Left lung (tissue), 10 donors: ENCODE results near the gene DTNBP1. TPM values are rescaled to one million over a fixed set of nuclear protein-coding genes. Genes with fewer than 3 reads are reported as not detected.
A peak's percentile ranks its signal among the peaks of the same experiment; 100 is the strongest.

ENCODE experiments used
- ATAC-seq: fragments of 200-7000 bp; cut with Tn5 transposase; one replicate; pipeline ENCODE4 v1.9.1; 2020; ENCODE audit warnings: moderate library complexity
- DNase-seq, 4 donors: peaks; one replicate each; pipeline ENCODE4 v3.0.0-alpha.2; 2013 to 2020
- H3K27ac ChIP-seq, 2 donors: fragments of 200-600 bp; sonication (generic) in 1 of 2; one replicate each; pipeline versions ENCODE4 v1.5.0 to v1.8.0; 2020 to 2021
- H3K27me3 ChIP-seq, 2 donors: fragments of 200-600 bp; sonication (generic) in 1 of 2; one replicate each; pipeline versions ENCODE4 v1.5.0 to v1.8.0; 2020 to 2021
- H3K36me3 ChIP-seq, 2 donors: fragments of 200-600 bp; sonication (generic) in 1 of 2; one replicate each; pipeline versions ENCODE4 v1.5.0 to v1.8.0; 2020 to 2021
- H3K4me1 ChIP-seq, 2 donors: fragments of 200-600 bp; one replicate each; pipeline ENCODE4 v1.8.0; 2021
- H3K4me3 ChIP-seq, 2 donors: fragments of 200-600 bp; sonication (generic) in 1 of 2; one replicate each; pipeline versions ENCODE4 v1.5.0 to v1.8.0; 2020 to 2021; ENCODE audit warnings: mild to moderate bottlenecking in 1 of 2
- H3K9me3 ChIP-seq, 2 donors: fragments of 200-600 bp; sonication (generic) in 1 of 2; one replicate each; pipeline versions ENCODE4 v1.5.0 to v1.8.0; 2020 to 2021
- intact Hi-C, 2 donors: fragments of 100-400 bp; cut with DNase I; formaldehyde crosslinking; loops; one replicate each; pipeline versions ENCODE4 v1.11.2 to v1.14.2; 2022
- polyA plus RNA-seq, 6 donors: library from polyadenylated mRNA; unstranded; fragments of 120-200 nt; gene quantifications; one replicate each; pipeline ENCODE4 v1.2.1, GENCODE V29; 2013; ENCODE audit not compliant: insufficient read length in 6 of 6
- total RNA-seq, 2 donors: library from RNA; stranded (reverse); fragmentation: NEBNext Ultra II Directional; extraction: Animal tissue kit (Norgen Biotek cat#: 25700); gene quantifications; one replicate each; pipeline ENCODE4 v1.2.1, GENCODE V29; 2021
- TF ChIP-seq, protein P1 (sequence below), 2 donors: fragments of 200-600 bp; sonication (generic) in 1 of 2; IDR thresholded peaks; one replicate each; pipeline versions ENCODE4 v1.5.0 to v1.8.0; 2021; ENCODE audit warnings: antibody characterized with exemption in 2 of 2
- donor health status: DM: no; HTN: yes; CAD: no.
- donor health status: DM: no; HTN: no; CAD: no.

Gene DTNBP1
- total and polyA plus RNA-seq, 8 donors, result 15.3 to 18.5 (median 16.2) TPM

DNA sequence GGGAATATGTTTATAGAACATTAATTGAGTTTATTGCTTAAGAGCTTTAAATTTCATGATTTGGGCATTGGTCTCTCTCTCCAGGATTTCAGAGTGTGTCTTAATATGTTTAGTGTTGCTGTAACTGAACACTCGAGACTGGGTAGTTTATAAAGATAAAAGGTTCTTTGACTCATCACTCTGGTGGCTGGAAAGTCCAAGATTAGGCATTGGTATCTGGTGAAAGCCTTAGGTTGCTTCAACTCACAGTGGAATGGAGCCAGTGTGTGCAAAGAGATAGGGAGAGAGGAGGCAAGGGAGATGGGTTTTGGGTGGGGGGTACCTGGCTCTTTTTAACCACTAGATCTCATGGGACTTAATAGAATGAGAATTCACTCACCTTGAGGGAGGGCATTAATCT lies 35.6 kb upstream of the DTNBP1 start:
- Histone ChIP-seq H3K27ac (no peak overlapping the region), H3K4me3 (no peak overlapping the region), H3K9me3 (peaks cover 0 to 4% of the 10 kb centered on the region in 2 donors), H3K4me1 (no peaks in the 10 kb centered on the region), H3K27me3 (no peaks in the 10 kb centered on the region), H3K36me3 (no peaks in the 10 kb centered on the region)
- intact Hi-C loops, result no loop called here
- DNase-seq, result no peak
- TF ChIP-seq, protein P1, sequence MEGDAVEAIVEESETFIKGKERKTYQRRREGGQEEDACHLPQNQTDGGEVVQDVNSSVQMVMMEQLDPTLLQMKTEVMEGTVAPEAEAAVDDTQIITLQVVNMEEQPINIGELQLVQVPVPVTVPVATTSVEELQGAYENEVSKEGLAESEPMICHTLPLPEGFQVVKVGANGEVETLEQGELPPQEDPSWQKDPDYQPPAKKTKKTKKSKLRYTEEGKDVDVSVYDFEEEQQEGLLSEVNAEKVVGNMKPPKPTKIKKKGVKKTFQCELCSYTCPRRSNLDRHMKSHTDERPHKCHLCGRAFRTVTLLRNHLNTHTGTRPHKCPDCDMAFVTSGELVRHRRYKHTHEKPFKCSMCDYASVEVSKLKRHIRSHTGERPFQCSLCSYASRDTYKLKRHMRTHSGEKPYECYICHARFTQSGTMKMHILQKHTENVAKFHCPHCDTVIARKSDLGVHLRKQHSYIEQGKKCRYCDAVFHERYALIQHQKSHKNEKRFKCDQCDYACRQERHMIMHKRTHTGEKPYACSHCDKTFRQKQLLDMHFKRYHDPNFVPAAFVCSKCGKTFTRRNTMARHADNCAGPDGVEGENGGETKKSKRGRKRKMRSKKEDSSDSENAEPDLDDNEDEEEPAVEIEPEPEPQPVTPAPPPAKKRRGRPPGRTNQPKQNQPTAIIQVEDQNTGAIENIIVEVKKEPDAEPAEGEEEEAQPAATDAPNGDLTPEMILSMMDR (IDR thresholded peaks at IDR 0.05), result no peak
- no peak for ATAC-seq

DNA sequence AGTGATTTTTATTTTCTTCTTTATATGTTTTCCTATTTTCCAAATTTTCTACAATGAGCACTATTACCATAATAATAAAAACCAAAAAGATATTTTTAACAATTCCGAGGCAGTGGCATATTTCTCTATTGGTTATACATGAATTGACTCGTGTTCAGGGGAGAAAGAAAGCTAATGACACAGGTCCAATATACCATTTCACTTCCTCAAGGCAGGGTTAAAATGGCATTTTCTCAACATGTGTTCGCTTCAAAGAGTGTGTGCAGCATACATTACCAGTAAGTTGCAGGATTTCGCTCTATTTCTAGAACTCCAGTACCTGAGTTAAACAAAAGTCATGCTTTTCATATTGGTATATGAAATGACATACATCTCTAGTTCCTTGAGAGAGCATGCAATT lies 35.1 kb upstream of the DTNBP1 start:
- ATAC-seq, result no peak
- TF ChIP-seq, protein P1 (IDR thresholded peaks at IDR 0.05), result no peak
- H3K36me3 ChIP-seq, result no peaks in the 10 kb centered on the region
- intact Hi-C loops, result no loop called here
- H3K4me3 ChIP-seq, result no peak overlapping the region
- H3K4me1 ChIP-seq, result no peaks in the 10 kb centered on the region
- DNase-seq, result no peak
- no peaks in the 10 kb centered on the region for H3K27me3 ChIP-seq
- H3K9me3 ChIP-seq, result no peaks in the 10 kb centered on the region
- H3K27ac ChIP-seq, result no peak overlapping the region

DNA sequence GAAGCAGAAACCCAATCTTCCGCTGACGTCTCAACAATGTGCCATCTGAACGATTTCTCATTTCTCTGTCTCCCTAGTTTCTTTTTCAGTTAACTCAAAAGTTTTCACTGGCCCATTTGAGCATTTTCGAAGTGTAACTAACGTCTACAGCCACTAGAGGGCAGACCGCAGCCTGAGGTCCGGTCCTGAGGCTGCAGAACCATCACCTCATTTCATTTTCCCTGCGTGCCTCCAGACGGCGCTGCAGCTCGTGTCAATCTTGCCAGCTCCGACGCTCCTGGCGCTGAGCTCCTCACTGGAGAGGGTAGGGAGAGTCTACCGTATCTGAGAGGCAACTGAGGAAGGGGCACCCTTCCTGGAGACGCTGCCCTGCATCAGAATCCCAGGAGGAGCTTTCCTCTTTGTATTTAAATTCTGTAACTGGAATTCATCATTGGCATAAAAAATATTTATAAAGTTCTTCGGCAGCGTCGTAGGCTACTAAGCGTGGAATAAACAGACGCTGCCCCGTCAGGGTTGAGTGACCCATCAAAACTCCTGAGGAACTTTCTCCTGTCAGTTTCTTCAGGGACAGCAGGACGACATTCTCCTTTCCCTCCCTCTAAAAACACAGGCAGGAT lies 28.5 kb upstream of the DTNBP1 start:
- intact Hi-C loops, result loop anchor here in 1 of 2 donors (5.0 kb wide), 1 partner anchor 491 kb away; no protein-coding TSS in a partner anchor
- peak; percentile 84 to 94 (median 88) for DNase-seq
- Histone ChIP-seq H3K4me3 (peak overlapping the region; percentile 19 to 23), H3K9me3 (no peaks in the 10 kb centered on the region), H3K27me3 (no peaks in the 10 kb centered on the region), H3K27ac (no peak overlapping the region), H3K36me3 (no peaks in the 10 kb centered on the region), H3K4me1 (peaks cover 0 to 18% of the 10 kb centered on the region in 2 donors)
- peak; percentile 100 for ATAC-seq
- TF ChIP-seq, protein P1 (IDR thresholded peaks at IDR 0.05), result peak; percentile 94 to 96

DNA sequence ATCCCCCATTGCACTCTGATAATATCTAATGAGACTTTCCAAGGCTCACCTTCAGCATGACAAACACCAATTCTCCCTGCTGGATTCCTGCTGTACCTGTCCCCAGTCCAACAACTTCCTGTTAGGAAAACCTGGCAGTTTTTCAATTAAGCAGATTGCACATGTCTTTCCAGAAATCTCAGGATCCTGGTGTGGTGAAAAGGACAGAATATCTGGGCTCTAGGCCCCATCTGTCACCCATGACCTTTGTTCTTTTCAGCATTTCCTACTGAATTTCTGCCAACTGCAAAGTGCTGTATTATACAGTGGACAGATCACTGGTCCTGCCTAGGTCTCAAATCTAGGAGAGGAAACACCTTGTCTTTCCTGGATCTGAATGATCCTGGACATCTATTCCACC lies 27.7 kb upstream of the DTNBP1 start:
- Histone ChIP-seq H3K4me1 (peaks cover 0 to 18% of the 10 kb centered on the region in 2 donors), H3K9me3 (no peaks in the 10 kb centered on the region), H3K27ac (no peak overlapping the region), H3K4me3 (no peak overlapping the region), H3K36me3 (no peaks in the 10 kb centered on the region), H3K27me3 (no peaks in the 10 kb centered on the region)
- DNase-seq, result no peak
- no peak for ATAC-seq
- TF ChIP-seq, protein P1 (IDR thresholded peaks at IDR 0.05), result no peak
- intact Hi-C loops, result loop anchor here in 1 of 2 donors (5.0 kb wide), 1 partner anchor 492 kb away; no protein-coding TSS in a partner anchor

DNA sequence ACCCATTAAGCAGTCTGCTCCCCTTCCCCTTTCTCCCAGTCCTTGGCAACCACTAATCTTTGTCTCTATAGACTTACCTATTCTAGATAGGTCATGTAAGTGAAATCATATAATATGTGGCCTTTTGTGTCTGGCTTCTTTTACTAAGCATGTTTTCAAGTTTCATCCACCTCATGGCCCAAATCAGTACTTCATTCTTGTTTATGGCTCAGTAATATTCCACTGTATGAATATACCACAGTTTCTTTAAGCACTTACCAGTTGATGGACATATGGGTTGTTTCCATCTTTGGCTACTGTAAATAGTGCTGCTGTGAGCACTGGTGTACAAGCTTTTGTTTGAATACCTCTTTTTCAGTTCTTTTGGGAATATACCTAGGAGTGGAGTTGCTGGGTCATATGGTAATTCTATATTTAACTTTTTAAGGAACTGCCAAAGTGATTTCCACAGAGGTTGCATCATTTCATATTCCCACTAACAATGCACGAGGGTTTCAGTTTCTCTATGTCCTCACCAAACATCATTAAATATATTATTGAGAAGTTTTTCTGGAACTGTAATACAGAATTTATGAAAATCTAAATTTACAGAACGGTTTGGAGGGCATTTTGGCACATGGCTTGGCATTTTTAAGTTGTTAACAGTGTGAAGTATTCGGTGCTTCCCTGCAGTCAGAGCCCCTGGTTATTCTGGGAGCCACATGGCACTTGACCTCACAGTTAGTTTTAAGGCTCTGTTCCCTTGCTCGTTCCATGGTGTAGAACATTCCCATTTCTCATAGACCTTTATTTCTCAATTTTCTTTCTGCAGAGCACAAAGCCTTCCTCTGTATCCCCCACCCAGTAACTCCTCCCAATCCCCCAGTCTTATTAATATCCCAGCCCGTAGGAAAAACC lies 27.0 kb upstream of the DTNBP1 start:
- no peaks in the 10 kb centered on the region for H3K36me3 ChIP-seq
- no peak for ATAC-seq
- DNase-seq, result no peak
- H3K27ac ChIP-seq, result no peak overlapping the region
- intact Hi-C loops, result loop anchor here in 1 of 2 donors (5.0 kb wide), 1 partner anchor 492 kb away; no protein-coding TSS in a partner anchor
- peaks cover 0 to 18% of the 10 kb centered on the region in 2 donors for H3K4me1 ChIP-seq
- H3K27me3 ChIP-seq, result no peaks in the 10 kb centered on the region
- H3K4me3 ChIP-seq, result no peak overlapping the region
- TF ChIP-seq, protein P1 (IDR thresholded peaks at IDR 0.05), result no peak
- H3K9me3 ChIP-seq, result no peaks in the 10 kb centered on the region
